ENCODE data around the gene ACVRL1.

The ACVRL1 gene

DNA sequence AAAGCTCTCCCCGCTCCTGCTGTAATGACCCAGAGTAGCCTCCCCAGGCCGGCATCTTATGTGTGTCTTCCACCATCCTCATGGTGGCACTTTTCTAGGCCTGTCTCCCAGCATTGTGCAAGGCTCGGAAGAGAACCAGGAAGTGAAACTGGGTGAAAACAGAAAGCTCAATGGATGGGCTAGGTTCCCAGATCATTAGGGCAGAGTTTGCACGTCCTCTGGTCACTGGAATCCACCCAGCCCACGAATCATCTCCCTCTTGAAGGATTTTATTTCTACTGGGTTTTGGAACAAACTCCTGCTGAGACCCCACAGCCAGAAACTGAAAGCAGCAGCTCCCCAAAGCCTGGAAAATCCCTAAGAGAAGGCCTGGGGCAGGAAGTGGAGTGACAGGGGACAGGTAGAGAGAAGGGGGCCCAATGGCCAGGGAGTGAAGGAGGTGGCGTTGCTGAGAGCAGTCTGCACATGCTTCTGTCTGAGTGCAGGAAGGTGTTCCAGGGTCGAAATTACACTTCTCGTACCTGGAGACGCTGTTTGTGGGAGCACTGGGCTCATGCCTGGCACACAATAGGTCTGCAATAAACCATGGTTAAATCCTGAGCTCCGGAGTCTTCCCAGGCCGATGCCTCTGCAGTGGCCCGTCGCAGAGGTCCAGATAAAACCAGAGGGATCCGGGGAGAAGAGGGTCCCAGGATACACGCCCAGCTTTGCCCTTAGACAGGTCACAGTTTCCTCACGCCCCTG lies 15.6 kb downstream of the ACVRL1 start:
- Histone ChIP-seq H3K36me3 (replicated peaks) (no peaks in the 10 kb centered on the region), H3K4me3 (no peak overlapping the region), H3K27me3 (ENCODE audit: low read depth) (no peaks in the 10 kb centered on the region), H3K9me3 (no peaks in the 10 kb centered on the region), H3K4me1 (peaks cover 3% of the 10 kb centered on the region; the same call in 1 of the 2 replicates)
- no peak for DNase-seq (ENCODE audit: low spot score in 2 of 2)
- in situ Hi-C loops (cut with MboI; ENCODE audit: low sequenced_read_pairs) = no loop called here

DNA sequence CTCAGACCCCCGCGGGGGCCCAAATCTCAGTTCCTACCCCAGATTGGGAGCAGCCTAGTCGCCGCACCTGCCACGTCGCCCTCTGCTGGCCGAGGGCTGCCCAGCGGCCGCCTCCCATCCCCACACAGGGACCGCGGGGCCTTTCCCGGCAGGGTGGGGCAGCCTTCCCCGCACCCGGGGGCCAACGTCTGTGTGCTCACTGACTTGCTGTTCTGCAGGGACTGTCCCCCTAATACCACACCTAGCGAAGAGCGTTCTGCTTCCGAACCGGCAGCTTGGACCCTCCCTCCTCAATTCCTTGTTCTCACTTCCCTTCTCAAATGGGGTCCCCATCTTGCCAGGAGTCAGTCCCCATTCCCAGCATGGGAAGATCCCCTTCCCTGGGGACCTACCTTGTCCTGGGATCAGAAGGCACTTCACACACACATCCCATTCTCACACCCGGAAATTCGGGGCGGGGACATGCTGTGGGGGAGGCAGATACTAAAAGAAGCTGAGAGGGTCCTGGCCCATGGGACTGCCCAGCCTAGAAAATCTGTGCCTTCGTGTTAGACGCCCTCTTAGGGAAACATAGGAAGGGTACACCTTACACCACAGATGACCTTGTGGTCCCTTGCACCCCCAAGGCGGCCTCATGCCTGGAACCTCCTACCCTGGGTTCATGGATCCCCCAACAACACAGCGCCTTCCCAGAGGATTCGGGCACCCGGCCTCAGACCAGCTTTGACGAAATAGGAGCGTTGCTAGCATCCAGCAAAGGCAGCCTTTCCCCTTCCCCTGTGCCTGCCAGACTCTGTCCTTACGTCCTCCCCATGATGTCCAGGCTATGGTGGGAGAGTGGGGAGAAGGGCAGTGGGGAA lies 16.4 kb downstream of the ACVRL1 start:
- Histone ChIP-seq H3K36me3 (replicated peaks) (no peaks in the 10 kb centered on the region), H3K4me3 (no peak overlapping the region), H3K4me1 (peaks cover 3% of the 10 kb centered on the region; the same call in 1 of the 2 replicates), H3K27me3 (ENCODE audit: low read depth) (no peaks in the 10 kb centered on the region), H3K9me3 (no peaks in the 10 kb centered on the region)
- in situ Hi-C loops (cut with MboI; ENCODE audit: low sequenced_read_pairs) = no loop called here
- DNase-seq (ENCODE audit: low spot score in 2 of 2) = peak in 1 of 2 experiments; percentile 77

DNA sequence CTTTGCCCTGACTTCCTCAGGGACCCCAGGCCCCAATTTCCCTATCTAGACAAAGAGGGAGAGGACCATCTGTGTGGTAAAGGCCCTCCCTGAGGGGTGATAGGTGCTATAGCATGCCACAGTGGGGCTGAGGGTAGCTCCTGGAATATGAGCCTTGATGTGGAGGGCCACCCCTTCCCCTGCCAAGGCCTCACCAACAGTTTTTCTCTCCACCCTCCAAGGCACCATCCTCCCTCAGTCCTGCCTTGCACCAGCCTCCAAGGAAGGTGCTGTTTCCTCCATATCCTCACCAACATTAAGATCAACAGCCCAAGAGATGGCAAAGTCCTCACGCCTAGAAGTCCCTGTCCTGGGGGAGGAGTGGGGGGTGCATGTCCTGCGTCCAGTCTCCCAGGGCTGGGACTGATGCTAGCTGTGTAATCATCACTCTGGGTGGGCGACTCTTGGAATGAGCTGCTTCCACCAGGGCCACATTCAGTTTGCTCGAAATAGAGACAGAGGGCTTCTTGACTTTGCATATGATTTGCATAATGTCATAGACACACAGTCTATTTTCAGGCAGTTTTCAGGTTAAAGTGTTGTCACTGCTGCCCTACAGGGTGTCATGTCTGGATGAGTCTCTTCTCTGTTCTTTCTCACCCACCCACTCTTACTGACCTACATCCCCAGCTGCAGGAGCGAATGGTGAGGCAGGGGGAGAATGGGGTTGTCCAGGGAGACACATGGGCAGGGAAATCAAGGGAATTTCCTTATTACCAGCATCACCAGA lies 17.4 kb downstream of the ACVRL1 start:
- H3K4me1 ChIP-seq = peaks cover 3% of the 10 kb centered on the region; the same call in 1 of the 2 replicates
- no peak for DNase-seq (ENCODE audit: low spot score in 2 of 2)
- H3K36me3 ChIP-seq (replicated peaks) = no peaks in the 10 kb centered on the region
- in situ Hi-C loops (cut with MboI; ENCODE audit: low sequenced_read_pairs) = no loop called here
- H3K9me3 ChIP-seq = no peaks in the 10 kb centered on the region
- no peak overlapping the region for H3K4me3 ChIP-seq
- no peaks in the 10 kb centered on the region for H3K27me3 ChIP-seq (ENCODE audit: low read depth)

DNA sequence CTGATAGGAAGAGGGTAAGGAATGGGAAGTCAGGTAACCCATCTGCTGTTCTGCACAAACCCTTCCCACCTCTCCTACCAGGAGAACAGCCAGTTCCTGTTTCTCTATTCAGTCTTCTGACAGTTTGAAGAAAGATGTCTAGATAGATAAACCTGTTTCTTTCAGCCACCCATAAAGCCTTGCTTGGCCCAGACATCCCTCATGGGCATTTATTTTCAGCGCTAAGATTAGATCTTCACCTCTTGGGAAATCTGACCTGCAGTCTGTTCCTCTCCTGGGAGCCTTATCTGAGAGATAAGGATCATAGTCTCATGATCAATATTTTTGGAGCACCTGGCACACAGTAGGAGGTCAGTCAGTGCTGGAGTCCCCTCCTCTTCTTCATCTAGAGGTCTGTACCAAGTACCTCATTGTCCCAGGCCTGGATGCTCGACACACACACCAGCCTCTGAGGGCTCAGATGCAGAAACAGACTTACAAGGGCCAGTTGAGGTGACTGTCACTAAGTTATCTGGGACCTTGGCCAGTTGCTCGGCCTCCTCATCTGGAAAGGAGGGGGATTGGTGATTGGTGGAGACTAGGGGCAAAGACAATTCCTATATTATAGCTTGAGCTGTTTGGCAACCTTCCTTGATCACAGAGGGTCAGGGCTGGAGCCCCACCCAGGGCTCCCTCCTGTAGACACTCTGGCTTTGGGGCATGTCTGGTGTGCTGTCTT lies 18.2 kb downstream of the ACVRL1 start:
- Histone ChIP-seq H3K36me3 (replicated peaks) (no peaks in the 10 kb centered on the region), H3K27me3 (ENCODE audit: low read depth) (no peaks in the 10 kb centered on the region), H3K9me3 (no peaks in the 10 kb centered on the region), H3K4me3 (no peak overlapping the region), H3K4me1 (peaks cover 3% of the 10 kb centered on the region; the same call in 1 of the 2 replicates)
- in situ Hi-C loops (cut with MboI; ENCODE audit: low sequenced_read_pairs) = no loop called here
- no peak for DNase-seq (ENCODE audit: low spot score in 2 of 2)

DNA sequence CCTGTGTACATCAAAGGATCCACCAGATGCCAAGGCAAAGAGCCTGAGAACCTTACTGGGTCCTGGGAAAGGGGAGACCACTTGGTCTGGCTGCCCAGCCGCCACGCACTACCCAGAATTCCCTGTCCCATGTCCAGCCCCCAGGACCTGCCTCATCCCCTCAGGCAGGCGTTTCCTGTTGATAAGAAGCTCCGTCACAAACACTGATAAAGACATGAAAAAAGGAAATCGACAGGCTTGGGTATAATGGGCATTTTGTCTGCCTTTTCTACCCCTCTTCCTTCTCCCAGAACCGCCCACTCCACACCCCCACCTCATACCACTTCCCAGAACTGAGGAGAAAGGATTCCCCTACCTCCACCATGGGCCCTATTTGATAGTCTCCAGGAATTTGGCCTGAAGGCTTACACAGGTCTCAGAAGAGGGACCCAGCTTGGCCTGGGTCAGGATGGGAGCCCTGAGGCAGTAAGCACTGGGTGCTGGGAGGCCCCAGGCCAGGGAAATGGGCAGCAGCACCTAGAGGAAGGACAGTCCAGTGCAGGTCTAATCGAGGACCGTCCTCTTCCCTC lies 18.8 kb downstream of the ACVRL1 start:
- no peak for DNase-seq (ENCODE audit: low spot score in 2 of 2)
- H3K36me3 ChIP-seq (replicated peaks) = no peaks in the 10 kb centered on the region
- in situ Hi-C loops (cut with MboI; ENCODE audit: low sequenced_read_pairs) = no loop called here
- peaks cover 3% of the 10 kb centered on the region; the same call in 1 of the 2 replicates for H3K4me1 ChIP-seq
- no peaks in the 10 kb centered on the region for H3K27me3 ChIP-seq (ENCODE audit: low read depth)
- no peaks in the 10 kb centered on the region for H3K9me3 ChIP-seq
- H3K4me3 ChIP-seq = no peak overlapping the region

DNA sequence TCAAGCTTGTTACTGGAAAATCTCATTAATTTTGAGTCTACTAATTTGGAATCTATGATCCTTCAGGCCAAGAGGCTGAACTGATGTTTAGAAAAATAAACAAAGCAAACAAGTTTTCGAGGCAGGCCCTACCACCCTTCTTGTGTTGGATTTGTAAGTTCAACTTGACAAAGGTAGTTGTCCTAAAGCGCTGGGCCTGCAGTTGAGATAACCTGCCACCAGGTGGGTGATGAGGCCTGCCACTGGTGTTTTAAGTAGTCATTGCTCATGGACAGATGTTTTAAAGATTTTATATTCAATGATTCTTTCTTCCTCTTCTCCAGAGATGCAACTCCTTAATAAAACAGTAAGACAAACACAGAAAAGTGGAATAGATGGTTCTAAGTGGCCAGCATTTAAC lies 19.4 kb downstream of the ACVRL1 start:
- Histone ChIP-seq H3K27me3 (ENCODE audit: low read depth) (no peaks in the 10 kb centered on the region), H3K9me3 (no peaks in the 10 kb centered on the region), H3K4me1 (peaks cover 3% of the 10 kb centered on the region; the same call in 1 of the 2 replicates), H3K36me3 (replicated peaks) (no peaks in the 10 kb centered on the region), H3K4me3 (no peak overlapping the region)
- in situ Hi-C loops (cut with MboI; ENCODE audit: low sequenced_read_pairs) = no loop called here
- DNase-seq (ENCODE audit: low spot score in 2 of 2) = peak in 1 of 2 experiments; percentile 45

DNA sequence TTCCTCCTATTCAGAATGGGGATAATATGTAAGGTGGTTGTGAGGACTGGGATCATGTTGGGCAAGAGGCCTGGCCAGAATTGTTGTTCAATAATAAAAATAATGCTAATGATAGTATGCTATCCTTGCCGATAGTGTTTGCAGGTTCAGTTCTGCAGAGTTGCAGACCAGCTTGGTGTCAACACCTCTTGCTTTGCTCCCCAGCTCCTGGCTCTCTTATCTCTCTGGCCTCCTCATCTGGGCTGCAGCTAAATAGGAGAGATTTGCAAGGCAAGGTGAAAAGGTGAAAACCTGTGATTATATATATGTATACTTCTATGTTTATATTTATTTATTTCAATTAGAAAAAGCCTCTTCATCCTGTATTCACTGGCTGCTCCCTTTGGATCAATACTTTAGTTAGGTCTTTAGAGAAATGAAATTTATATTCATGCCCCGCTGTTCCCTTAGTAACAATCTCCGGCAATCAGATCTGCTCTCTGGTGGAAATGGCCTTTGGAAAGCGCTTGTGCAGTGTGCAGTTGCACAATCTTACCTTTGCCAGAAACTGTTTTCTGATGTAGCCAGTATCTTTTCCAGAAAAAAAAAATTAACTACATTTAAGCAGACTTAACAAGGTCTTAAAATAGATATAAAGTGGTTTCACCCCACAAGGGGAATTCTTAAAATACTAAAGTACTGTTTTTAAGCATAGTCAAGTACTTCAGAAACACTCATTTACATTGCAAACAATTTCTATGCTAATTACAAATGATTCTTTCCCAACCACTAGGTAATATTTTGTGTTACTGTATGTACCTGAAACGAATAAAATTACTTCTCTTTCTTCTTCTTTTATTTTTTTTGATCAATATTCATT lies 25.1 kb downstream of the ACVRL1 start:
- H3K27me3 ChIP-seq (ENCODE audit: low read depth) = no peaks in the 10 kb centered on the region
- no peak overlapping the region for H3K4me3 ChIP-seq
- no peaks in the 10 kb centered on the region for H3K9me3 ChIP-seq
- H3K36me3 ChIP-seq (replicated peaks) = no peaks in the 10 kb centered on the region
- in situ Hi-C loops (cut with MboI; ENCODE audit: low sequenced_read_pairs) = no loop called here
- H3K4me1 ChIP-seq = no peaks in the 10 kb centered on the region
- no peak for DNase-seq (ENCODE audit: low spot score in 2 of 2)

DNA sequence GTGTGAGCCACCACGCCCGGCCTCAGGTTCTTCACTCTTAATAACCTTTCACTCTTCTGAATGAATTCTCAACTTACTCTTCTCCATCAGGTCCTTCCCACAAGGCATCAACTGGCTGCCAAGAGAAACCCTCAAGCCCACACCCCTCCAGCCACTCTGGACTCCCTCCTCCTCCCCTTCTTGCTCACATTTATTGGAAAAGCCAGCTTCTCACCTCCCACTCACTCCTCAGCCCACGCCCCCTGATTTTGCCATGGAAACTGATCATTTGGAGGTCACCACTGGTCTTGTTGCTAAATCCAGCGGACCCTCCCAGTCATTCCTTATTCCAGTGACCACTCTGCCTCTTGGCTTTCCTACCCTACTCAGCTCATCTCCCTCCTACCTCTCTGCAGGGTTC lies 26.8 kb downstream of the ACVRL1 start:
- H3K36me3 ChIP-seq (replicated peaks) = no peaks in the 10 kb centered on the region
- no peaks in the 10 kb centered on the region for H3K27me3 ChIP-seq (ENCODE audit: low read depth)
- H3K4me3 ChIP-seq = no peak overlapping the region
- no peaks in the 10 kb centered on the region for H3K9me3 ChIP-seq
- no peaks in the 10 kb centered on the region for H3K4me1 ChIP-seq
- DNase-seq (ENCODE audit: low spot score in 2 of 2) = no peak
- in situ Hi-C loops (cut with MboI; ENCODE audit: low sequenced_read_pairs) = no loop called here

DNA sequence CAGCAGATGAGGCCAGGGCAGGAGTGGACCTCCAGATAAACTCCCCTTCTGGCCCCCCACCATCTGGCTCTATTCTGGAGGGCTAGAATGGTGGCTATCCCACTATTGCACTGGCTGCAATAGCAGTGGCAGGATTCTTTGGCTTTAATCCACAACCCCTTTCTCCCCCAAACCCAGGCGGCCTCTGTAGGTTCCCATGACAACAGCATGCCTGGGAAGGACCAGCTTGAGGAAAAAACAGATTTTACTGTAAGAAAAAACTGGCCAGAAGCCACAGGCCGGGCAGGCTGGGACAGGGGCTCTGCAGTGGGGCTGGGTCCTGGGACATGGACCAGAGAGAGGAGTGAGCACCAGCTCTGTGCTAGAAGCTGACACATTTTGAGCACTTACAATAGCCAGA lies 30.6 kb downstream of the ACVRL1 start:
- Histone ChIP-seq H3K4me3 (no peak overlapping the region), H3K36me3 (replicated peaks) (no peaks in the 10 kb centered on the region), H3K4me1 (no peaks in the 10 kb centered on the region), H3K27me3 (ENCODE audit: low read depth) (no peaks in the 10 kb centered on the region), H3K9me3 (no peaks in the 10 kb centered on the region)
- in situ Hi-C loops (cut with MboI; ENCODE audit: low sequenced_read_pairs) = no loop called here
- DNase-seq (ENCODE audit: low spot score in 2 of 2) = no peak

DNA sequence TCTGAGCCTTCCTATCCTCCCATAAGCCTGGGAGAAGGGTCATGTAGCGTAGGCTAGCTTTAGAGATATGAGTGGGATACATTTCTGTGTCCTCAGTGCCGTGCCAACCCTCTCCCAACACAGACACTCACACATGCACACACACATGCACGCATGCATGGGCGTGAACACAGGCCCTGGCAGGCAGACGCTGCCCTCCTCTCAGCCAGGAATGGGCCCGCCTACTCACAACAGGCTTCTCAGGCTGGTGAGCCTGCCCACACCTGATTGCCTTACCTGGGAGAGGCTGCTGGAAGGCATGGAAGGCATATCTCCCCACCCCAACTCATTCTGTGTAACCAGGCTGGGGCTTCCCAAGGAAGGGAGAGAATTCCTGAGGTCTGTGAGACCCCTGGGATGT lies 31.4 kb downstream of the ACVRL1 start:
- Histone ChIP-seq H3K36me3 (replicated peaks) (no peaks in the 10 kb centered on the region), H3K4me1 (no peaks in the 10 kb centered on the region), H3K9me3 (no peaks in the 10 kb centered on the region), H3K4me3 (no peak overlapping the region), H3K27me3 (ENCODE audit: low read depth) (no peaks in the 10 kb centered on the region)
- DNase-seq (ENCODE audit: low spot score in 2 of 2) = no peak
- in situ Hi-C loops (cut with MboI; ENCODE audit: low sequenced_read_pairs) = no loop called here

DNA sequence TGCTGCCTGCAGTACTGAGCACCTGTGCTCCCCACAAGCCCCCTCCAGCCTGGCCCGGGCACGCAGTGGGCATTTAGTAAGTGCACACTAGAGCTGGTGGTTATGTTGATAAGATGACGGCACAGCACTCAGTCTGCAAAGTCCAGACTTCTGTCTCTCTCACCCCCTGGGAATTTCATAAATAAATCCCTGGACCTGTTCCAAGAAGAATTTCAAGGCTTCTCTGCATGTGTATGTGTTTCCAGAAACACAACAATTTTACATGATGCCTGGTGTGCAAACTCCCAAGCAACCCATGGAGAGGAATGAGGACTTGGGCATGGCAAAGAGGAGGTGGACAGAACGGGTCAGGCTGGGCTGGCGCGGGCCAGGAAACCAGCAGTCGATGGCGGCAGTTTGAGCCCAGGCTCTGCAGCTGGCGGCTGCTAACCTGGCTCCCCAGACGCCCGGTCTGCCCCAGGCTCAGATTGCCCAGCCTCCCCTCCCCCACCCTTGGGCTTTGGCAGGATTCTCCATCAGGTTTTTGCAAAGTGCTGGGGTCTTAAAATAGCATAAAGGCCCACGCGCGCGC lies 33.8 kb downstream of the ACVRL1 start:
- H3K9me3 ChIP-seq = peaks cover 3% of the 10 kb centered on the region; the same call in 1 of the 2 replicates
- in situ Hi-C loops (cut with MboI; ENCODE audit: low sequenced_read_pairs) = no loop called here
- H3K36me3 ChIP-seq (replicated peaks) = no peaks in the 10 kb centered on the region
- no peaks in the 10 kb centered on the region for H3K4me1 ChIP-seq
- H3K27me3 ChIP-seq (ENCODE audit: low read depth) = no peaks in the 10 kb centered on the region
- no peak for DNase-seq (ENCODE audit: low spot score in 2 of 2)
- H3K4me3 ChIP-seq = no peak overlapping the region

DNA sequence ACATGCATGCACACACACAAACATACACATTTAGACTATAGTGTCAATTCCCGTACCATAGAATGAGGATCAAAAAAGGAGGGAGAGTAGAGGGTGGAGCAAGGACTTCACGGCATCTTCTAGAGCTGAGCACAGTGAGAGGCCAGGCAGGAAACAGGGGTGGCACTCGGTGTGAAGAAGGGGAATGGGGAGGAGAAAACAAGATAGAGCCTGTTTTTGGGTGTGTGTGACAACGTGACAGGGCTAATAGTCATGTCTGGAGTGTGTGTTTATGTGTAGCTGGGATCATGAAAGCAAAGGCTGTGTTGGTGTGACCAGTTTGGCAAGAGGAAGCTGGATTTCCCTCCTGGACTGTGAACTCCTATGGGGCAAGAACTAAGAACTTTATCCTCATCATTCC lies 34.3 kb downstream of the ACVRL1 start:
- in situ Hi-C loops (cut with MboI; ENCODE audit: low sequenced_read_pairs) = no loop called here
- no peaks in the 10 kb centered on the region for H3K27me3 ChIP-seq (ENCODE audit: low read depth)
- no peak for DNase-seq (ENCODE audit: low spot score in 2 of 2)
- peaks cover 3% of the 10 kb centered on the region; the same call in 1 of the 2 replicates for H3K9me3 ChIP-seq
- H3K4me1 ChIP-seq = no peaks in the 10 kb centered on the region
- no peaks in the 10 kb centered on the region for H3K36me3 ChIP-seq (replicated peaks)
- H3K4me3 ChIP-seq = no peak overlapping the region

Data from HAP-1 (cell line).